HG03159 (cell line): ENCODE measurements around the gene ZBTB7C.

Source experiments
- ATAC-seq: cut with Tn5 transposase; IDR thresholded peaks from one replicate; pipeline ENCODE4 v1.9.1; 2021; ENCODE audit warnings: mild to moderate bottlenecking, moderate library complexity; ENCODE audit not compliant: unreplicated experiment

Gene ZBTB7C

GRCh38 chr18:48009116-48009745 is 400.0 kb downstream of the ZBTB7C start:
- no peak for ATAC-seq

GRCh38 chr18:48007955-48008701 is 401.1 kb downstream of the ZBTB7C start:
- peak; percentile 79 for ATAC-seq

GRCh38 chr18:48007381-48007780 is 401.8 kb downstream of the ZBTB7C start:
- no peak for ATAC-seq

GRCh38 chr18:48006415-48007175 is 402.6 kb downstream of the ZBTB7C start:
- ATAC-seq, result no peak

- no peak for ATAC-seq
Observed at GRCh38 chr18:48004577-48004976, 404.6 kb downstream of the ZBTB7C start.

- no peak for ATAC-seq
Observed at GRCh38 chr18:48003426-48004349, 405.5 kb downstream of the ZBTB7C start.

GRCh38 chr18:48002933-48003365 is 406.2 kb downstream of the ZBTB7C start:
- no peak for ATAC-seq

GRCh38 chr18:48000701-48001100 is 408.5 kb downstream of the ZBTB7C start:
- no peak for ATAC-seq

- ATAC-seq, result no peak
Observed at GRCh38 chr18:47999801-48000248, 409.4 kb downstream of the ZBTB7C start.

GRCh38 chr18:47997338-47997780 is 411.8 kb downstream of the ZBTB7C start:
- ATAC-seq, result no peak

- ATAC-seq, result no peak
Observed at GRCh38 chr18:47996091-47996541, 413.1 kb downstream of the ZBTB7C start.

- no peak for ATAC-seq
Observed at GRCh38 chr18:47995654-47996053, 413.5 kb downstream of the ZBTB7C start.

- ATAC-seq, result no peak
Observed at GRCh38 chr18:47993409-47993808, 415.8 kb downstream of the ZBTB7C start.

GRCh38 chr18:47992976-47993375 is 416.2 kb downstream of the ZBTB7C start:
- ATAC-seq, result no peak

GRCh38 chr18:47992266-47992665 is 416.9 kb downstream of the ZBTB7C start:
- no peak for ATAC-seq

- ATAC-seq, result no peak
Observed at GRCh38 chr18:47990981-47991380, 418.2 kb downstream of the ZBTB7C start.

GRCh38 chr18:47987388-47987699 is 421.8 kb downstream of the ZBTB7C start:
- no peak for ATAC-seq

- no peak for ATAC-seq
Observed at GRCh38 chr18:47986620-47987387, 422.4 kb downstream of the ZBTB7C start.

- ATAC-seq, result no peak
Observed at GRCh38 chr18:47985866-47986265, 423.3 kb downstream of the ZBTB7C start.

- ATAC-seq, result no peak
Observed at GRCh38 chr18:47984991-47985390, 424.2 kb downstream of the ZBTB7C start.
